GM19023 (cell line): ENCODE measurements around the gene PKIB.
"Not testable (repeated sequence)": the region's sequence is repeated elsewhere in the genome, so short reads cannot be mapped to it uniquely, and the experiment has no call there.

Experiments
- ATAC-seq: cut with Tn5 transposase; IDR thresholded peaks from one replicate; pipeline ENCODE4 v1.9.1; 2021; ENCODE audit warnings: mild to moderate bottlenecking, moderate library complexity; ENCODE audit not compliant: unreplicated experiment

Gene PKIB

GRCh38 chr6:122736616-122737015 is 126.4 kb downstream of the PKIB start:
- no peak for ATAC-seq

DNA sequence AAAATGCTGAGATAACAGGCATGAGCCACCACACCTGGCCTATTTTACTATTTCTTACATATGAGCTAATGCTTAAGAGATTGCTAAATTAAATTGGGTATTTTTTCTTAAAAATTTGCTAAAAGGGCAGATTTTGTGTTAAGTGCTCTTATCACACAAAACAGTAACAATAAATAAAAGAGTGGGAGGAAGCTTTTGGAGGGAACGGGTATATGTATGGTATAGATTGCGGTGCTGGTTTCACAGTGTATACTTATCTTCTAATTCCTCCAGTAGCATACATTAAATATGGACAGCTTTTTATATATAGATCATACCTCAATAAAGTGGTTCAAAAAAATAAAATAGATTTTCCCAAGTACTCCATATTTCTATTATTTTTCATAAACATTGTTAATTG is 129.9 kb downstream of the PKIB start:
- ATAC-seq: no peak

GRCh38 chr6:122740936-122741335 is 130.7 kb downstream of the PKIB start:
- ATAC-seq: no peak

- ATAC-seq: not testable (repeated sequence)
These were observed 134.0 kb downstream of the PKIB start for GRCh38 chr6:122744247-122744646.

DNA sequence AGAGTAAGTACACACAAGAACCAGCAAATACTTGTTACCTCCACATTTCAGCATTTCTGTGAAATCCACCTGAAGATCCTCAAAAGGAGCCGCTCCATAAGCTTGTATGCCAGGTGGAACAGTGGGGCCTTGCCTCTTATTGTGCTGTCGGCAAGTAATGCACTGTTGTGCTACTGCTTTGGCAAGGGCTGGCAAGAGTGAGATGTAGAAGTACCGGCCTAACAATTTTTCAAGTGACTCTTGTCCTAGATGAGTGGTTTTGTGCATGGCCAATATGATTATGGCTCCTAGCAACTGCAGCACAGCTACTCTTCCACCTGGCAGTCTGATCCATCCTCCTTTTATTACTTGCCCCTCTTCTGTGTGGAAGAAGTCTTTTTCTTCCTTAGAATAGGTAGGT is 134.7 kb downstream of the PKIB start:
- ATAC-seq: not testable (repeated sequence)

- no peak for ATAC-seq
These were observed 136.5 kb downstream of the PKIB start for GRCh38 chr6:122746688-122747087.

DNA sequence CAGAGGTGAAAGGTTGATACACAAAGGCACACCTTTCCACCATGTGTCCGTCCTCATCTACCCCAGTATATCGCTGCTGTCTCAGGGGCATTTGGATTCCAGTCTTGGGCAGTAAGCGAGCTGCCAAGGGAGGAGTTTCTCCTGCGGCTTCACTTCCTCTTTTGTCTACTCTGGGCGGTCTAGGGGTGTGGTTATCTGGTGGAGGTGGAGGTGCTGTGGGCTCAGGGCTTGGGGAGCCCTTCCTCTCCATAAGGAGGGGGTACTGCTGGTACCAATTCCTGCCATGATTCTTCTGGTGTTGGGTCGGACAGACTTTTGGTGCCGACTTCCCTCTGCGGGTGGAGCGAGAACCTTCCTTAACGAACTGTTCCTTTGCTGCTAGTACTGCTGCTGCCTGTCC is 137.4 kb downstream of the PKIB start:
- ATAC-seq: no peak

DNA sequence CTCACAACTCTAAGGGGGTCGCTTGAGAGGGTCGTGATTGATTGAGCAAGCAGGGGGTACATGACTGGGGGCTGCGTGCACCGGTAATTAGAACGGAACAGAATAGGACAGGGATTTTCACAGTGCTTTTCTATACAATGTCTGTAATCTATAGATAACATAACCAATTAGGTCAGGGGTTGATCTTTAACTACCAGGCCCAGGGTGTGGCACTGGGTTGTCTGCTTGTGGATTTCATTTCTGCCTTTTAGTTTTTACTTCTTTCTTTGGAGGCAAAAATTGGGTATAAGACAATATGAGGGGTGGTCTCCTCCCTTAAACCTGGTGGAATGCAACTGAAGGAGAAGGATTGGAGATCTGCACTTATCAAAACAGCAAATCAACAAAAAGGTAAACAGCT is 138.7 kb downstream of the PKIB start:
- not testable (repeated sequence) for ATAC-seq

- ATAC-seq: no peak
These were observed 139.3 kb downstream of the PKIB start for GRCh38 chr6:122749451-122750050.

DNA sequence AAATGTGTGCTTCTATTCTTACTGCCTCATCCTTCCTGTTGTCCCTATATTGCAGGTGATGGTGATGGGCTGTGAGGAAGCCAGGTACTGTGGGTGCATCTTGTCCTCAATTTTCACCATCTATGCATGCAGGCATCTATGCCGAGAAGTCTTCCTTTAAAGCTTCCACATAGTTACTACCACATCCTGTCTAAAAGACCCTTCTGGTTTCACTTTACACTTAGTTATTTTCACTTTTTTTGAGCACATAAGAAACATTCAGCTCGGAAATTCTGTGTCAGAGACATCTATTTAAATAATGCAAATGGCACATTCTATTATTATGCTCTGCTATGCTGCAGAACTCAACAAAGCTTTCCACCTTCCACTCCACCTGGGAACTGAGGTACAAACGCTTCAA is 141.1 kb downstream of the PKIB start:
- peak; percentile 80 for ATAC-seq

GRCh38 chr6:122752459-122752858 is 142.3 kb downstream of the PKIB start:
- no peak for ATAC-seq

GRCh38 chr6:122753000-122753687 is 142.9 kb downstream of the PKIB start:
- no peak for ATAC-seq

DNA sequence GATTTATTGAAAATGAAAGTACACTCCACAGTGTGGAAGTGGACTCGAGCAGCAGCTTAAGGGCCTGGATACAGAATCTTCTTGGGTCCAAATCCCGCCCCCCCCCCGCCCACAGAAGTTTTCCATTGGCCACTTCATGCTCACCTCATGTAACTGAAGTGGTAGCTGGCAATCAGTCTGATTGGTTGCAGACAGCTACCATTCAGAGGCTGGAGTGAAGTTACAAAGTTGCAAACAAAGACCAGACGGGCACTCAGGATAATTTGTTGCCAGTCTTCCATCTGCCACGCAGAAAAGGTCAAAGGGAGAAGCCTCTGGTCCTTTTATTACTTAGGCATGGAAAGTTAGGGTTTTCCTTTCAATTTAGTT is 143.5 kb downstream of the PKIB start:
- ATAC-seq: no peak

GRCh38 chr6:122754191-122754731 is 144.1 kb downstream of the PKIB start:
- no peak for ATAC-seq

- ATAC-seq: no peak
These were observed 145.7 kb downstream of the PKIB start for GRCh38 chr6:122755901-122756300.

GRCh38 chr6:122758927-122759334 is 148.7 kb downstream of the PKIB start:
- peak; percentile 100 for ATAC-seq

- ATAC-seq: no peak
These were observed 150.1 kb downstream of the PKIB start for GRCh38 chr6:122760330-122760729.

DNA sequence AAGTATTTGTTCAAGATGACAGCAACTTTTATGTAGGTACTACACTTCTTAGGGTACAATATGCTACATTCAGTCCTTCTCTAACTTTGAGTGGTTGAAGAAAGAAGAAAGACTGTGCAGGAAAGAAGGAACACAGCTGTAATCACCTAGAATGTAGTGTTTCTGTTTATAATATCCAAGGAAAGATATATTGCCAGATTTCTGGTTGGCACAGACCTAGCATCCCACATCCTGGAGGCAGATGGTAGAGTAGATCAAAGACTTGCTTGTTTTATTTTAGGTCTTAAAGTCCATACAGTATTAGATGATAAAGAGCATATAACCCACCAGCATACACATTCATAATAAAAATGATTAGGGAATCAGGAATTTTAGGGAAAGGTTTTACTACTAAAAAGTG is 156.1 kb downstream of the PKIB start:
- ATAC-seq: no peak

DNA sequence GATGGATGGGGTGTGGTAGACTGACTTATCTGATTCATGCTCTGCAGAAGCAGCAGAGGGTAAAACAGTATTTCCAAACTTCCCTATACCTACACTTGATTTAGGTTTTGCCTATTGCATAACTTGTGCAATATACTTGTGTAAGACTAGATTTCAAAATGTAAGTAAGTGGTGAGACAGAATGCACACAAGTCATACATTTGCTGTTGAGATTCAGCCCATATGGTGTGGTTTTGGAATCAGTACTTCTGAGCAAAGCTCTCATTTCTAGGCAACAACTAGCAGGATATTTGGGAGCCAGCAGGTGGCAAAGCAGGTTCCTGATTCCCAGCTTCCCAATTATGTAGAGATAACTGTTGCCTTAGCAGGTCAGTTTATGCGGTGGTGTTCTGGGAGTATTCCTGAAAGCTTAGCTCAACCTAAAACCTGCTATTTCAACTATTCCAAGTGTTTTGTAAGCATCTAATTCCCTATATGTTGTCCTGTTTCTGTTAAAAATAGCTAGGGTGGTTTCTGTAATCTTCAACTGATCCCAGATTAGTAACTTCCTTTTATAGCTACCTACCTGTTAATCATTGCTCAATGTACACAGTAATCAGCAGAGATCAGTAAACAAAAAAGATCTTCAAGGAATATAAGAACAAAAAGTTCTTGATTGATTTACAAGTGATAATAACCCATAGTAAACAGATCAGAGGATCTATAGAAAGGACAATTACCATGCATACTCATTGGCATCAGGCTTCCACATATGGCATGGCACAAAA is 160.8 kb downstream of the PKIB start:
- ATAC-seq: no peak

DNA sequence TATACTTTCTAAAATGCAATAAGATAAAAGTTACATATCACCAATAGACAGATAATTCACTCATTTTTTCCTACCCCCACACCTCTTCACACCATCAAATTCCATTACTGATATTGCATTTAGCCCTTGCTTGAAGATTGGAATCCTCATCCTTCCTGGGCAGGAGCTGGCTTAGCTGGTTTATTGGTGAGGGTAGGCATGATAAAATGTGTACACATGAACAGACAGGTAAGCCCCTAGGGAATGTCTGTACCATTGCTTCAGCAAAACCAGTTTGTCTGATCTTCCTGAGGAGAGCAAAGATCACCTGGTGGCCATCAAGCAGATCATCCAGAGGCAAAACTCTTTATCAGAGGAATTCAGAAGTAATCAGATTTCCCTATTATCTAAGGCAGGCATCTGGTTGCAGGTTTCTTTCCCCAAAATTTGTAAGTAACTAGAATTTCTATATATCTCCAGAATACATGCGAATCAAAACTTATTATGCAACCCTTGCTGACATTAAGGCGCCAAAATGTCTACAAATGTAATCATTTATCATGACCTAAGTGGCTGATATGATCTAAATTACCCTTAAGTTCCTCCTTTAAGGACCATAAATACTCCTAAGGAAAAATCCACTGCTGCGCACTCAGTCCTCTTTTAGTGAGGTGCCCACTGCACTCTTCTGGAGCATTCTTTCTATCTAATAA is 162.7 kb downstream of the PKIB start:
- no peak for ATAC-seq
